Placental pericyte (primary cell): ENCODE measurements around the gene DPH1. TPM values are rescaled to one million over a fixed set of nuclear protein-coding genes. Genes with fewer than 3 reads are reported as not detected.

ENCODE experiments used
- small RNA-seq: library from RNA; depleted of rRNA; stranded (forward); fragments of <200 nt; gene quantifications from one replicate; pipeline ENCODE3, GENCODE V24; 2012; ENCODE audit warnings: low replicate concordance
- total RNA-seq: library from RNA; depleted of rRNA; stranded (reverse); fragments of >200 nt; gene quantifications from 2 replicates; pipeline ENCODE4 v1.2.3, GENCODE V29; 2012

Gene DPH1
- 40.2 and 46.0 TPM in 2 replicates for total RNA-seq

DNA sequence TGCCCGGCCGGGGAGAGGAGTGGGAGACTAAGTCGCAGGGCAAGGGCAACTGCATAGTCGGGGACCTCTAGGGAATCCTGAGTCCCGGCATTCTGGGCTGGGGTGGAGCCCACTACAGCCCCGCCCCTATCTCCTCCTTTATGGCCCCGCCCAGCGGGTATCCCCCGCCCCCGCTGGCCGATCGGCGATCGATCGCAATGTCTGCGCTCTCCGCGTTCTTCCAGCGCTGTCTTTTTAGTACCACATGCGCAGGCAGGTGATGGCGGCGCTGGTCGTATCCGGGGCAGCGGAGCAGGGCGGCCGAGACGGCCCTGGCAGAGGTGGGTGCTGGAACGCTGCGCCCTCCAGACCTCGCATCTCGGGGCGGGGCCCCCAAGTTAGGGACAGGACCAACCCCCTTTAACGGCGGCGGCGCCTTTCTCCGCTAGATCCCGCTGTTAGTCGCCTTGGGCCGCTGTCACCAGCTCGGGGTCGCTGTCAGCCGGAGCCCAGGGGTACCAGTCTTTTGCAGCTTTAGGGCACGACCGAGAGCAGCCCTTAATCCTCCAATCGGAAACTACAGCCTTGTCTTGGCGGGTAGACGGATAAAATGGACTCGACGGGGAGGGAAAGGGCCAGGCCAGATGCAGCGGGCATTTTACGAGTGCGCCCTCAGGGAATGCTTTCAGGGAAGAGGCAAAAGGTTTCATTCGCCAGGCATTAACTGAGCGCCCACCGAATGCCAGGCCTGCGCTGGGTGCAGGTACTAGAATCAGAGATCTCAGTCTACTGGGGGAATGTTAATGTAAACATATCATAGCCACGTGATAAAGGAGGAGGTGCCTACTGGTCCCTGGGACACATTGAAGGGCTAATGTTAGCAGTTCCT is at the start of gene DPH1:
TSS of gene DPH1 (plus strand) at position 243 of the 868 bp plus-strand sequence. CDS start at position 260, 17 bp downstream.

DNA sequence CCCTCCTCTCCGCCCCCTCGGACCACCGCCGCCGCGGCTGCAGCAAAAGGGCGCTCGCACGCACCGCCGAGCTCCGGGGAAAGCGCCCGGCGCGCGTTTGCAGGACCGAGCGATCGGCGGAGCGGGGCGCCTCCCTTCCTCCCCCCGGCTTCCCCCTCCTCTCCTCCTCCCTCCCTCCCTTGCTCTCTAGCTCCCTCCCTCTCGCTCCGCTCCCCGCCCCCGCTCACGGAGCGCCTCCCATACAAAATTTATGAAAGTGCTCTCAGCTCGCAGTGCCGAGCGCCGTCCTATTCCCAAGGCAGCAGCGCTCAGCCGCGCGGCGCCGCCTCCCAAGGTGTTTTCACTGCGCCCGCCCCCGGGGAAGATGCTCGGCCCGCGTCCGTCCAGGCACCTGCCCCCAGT is 4.7 kb upstream of the DPH1 start, which contains the start of gene RTN4RL1:
TSS of gene RTN4RL1 (minus strand) at position 115 of the 402 bp plus-strand sequence. CDS start 469 bp downstream, outside the sequence.

DNA sequence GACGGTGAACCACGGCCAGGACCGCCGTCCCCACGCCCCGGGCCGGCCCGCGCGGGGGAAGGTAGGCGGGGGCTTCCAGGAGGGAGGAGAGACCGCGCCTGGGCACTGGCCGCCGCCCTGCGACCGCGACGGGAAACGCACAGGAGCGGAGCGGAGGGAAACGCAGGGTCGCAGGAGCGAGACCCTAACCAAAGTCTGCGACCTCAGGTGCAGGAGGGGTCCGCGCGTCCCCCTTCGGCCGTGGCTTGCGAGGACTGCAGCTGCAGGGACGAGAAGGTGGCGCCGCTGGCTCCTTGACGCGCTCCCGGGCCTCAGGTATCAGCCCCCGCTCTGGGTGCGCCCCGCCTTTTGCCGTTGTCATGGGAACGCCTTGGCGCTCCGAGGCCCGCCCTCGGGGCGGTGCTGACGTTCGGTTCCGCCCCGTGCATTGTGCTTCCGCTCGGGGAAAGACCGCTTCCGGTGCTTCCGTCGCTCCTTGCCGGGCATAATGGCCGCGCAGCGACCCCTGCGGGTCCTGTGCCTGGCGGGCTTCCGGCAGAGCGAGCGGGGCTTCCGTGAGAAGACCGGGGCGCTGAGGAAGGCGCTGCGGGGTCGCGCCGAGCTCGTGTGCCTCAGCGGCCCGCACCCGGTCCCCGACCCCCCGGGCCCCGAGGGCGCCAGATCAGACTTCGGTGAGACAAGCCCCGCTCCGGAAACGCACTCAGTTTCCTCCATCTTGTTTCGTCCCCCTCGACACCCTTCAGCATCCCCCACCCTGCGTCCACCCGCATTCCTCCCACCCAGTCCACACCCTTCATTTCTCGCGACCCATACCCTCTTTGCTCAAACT is 11.8 kb downstream of the DPH1 start, which contains the start of gene OVCA2:
TSS of gene OVCA2 (plus strand) at position 462 of the 829 bp plus-strand sequence. CDS start at position 488, 26 bp downstream.

DNA sequence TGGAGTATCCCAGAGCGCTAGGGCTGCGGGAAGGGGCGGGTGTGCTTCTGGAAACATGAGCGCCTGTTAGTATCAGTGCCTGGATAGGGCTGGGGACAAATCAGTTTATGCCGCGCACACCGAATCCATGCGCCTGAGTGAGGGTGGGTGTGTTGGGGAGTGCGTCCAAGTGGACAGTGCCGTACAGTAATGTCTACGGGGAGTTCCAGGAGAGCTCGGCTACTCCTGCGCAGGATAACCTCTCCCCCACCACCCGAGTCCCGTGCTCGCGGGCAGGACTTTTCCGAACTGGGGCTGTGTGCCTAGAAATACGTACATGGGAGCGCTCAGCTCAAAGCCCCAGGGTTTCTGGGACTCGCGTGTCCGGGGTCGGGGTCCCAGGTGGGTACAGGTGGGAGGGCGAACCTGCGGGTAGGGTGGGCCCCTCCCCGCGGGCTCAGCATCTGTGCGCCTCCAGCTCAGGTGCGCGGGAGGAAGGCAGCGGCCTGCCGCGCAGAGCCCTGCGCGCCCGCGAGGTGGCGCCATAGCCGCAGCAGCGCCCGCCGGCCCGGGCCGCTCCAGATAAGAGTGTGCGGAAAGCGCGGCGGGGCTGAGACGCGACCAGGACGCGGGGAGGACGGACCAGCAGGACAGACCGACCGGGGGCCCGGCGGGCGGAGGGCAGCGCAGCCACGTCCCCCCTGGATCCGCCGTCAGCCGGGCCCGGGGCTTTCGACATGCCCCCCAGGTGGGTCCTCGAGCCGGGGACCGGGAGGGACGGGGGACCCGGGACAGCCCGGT is 24.7 kb downstream of the DPH1 start, which contains the start of gene HIC1:
TSS of gene HIC1 (plus strand) at position 592 of the 780 bp plus-strand sequence. CDS start 1,588 bp downstream, outside the sequence.

Small RNA genes lying within 50 kb of the gene (small RNA-seq; reads per million reads assigned to genes)
- gene AC090617.9: not detected
- gene MIR132: 5.2 reads per million, percentile 88 among the genes with 10 or more reads in this experiment
- 2.5 reads per million, percentile 75 among the genes with 10 or more reads in this experiment for gene MIR212
- gene OVCA2: not detected

Other genes with a start within 250 kb of the DPH1 start
- 7.2 and 14.2 TPM in 2 replicates for gene SMYD4, start 200.3 kb upstream of the DPH1 start, total RNA-seq
- gene RPA1, start 200.1 kb upstream of the DPH1 start, total RNA-seq: 12.9 and 21.6 TPM in 2 replicates
- gene RTN4RL1, start 4.8 kb upstream of the DPH1 start, total RNA-seq: 0.14 TPM in 1 of 2 replicates, not detected in the other
- gene OVCA2, start 11.9 kb downstream of the DPH1 start, total RNA-seq: 49.7 and 98.8 TPM in 2 replicates
- 9.4 and 148 TPM in 2 replicates for gene HIC1, start 24.9 kb downstream of the DPH1 start, total RNA-seq